Measurements from ENCODE around the gene PSMA8. TPM values are rescaled to one million over a fixed set of nuclear protein-coding genes. Genes with fewer than 3 reads are reported as not detected.
"Not testable (repeated sequence)": the region's sequence is repeated elsewhere in the genome, so short reads cannot be mapped to it uniquely, and the experiment has no call there.

Gene PSMA8
- total and polyA plus RNA-seq, 5 donors, result 0.05 TPM; not detected in 4

DNA sequence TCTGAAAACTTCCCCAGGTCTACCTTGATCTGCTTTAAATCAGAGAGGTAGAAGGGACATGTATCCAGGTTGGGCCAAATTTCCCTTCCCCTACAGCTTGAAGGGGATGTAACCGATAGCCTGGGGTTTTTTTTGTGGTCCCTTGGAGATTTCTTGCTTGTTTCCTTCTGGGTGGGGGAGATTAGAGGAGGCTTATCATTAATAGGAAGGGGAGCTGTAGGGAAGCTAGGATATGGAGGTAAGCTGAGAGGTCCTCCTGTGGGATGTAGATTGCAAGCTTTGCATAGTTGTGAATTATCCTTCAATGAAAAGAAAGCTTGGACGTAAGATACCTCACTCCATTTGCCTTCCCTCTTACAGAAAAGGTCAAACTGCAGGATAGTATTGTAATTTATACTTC, 103.7 kb downstream of the PSMA8 start:
- H3K9me3 ChIP-seq (ENCODE audit: control insufficient read depth, low read length); intact Hi-C loops (cut with DNase I); H3K27ac ChIP-seq (ENCODE audit: low read length); DNase-seq; H3K4me1 ChIP-seq (ENCODE audit: control insufficient read depth, insufficient read depth, low read length); H3K4me3 ChIP-seq (ENCODE audit: low read length); ATAC-seq; H3K27me3 ChIP-seq (ENCODE audit: control insufficient read depth, insufficient read depth): not testable (repeated sequence)
- 83% methylated on average over 2 of the region's 2 CpGs for WGBS

DNA sequence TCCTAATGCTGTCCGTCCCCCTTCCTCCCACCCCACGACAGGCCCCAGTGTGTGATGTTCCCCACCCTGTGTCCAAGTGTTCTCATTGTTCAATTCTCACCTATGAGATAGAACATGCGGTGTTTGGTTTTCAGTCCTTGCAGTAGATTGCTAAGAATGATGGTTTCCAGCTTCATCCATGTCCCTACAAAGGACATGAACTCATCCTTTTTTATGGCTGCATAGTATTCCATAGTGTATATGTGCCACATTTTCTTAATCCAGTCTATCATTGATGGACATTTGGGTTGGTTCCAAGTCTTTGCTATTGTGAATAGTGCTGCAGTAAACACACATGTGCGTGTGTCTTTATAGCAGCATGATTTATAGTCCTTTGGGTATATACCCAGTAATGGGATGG, 105.0 kb downstream of the PSMA8 start:
- H3K4me3 ChIP-seq (ENCODE audit: low read length); DNase-seq; ATAC-seq; H3K27me3 ChIP-seq (ENCODE audit: control insufficient read depth, insufficient read depth); H3K4me1 ChIP-seq (ENCODE audit: control insufficient read depth, insufficient read depth, low read length); intact Hi-C loops (cut with DNase I); H3K9me3 ChIP-seq (ENCODE audit: control insufficient read depth, low read length); H3K27ac ChIP-seq (ENCODE audit: low read length): not testable (repeated sequence)
- WGBS, result 91% methylated on average over 4 of the region's 4 CpGs

DNA sequence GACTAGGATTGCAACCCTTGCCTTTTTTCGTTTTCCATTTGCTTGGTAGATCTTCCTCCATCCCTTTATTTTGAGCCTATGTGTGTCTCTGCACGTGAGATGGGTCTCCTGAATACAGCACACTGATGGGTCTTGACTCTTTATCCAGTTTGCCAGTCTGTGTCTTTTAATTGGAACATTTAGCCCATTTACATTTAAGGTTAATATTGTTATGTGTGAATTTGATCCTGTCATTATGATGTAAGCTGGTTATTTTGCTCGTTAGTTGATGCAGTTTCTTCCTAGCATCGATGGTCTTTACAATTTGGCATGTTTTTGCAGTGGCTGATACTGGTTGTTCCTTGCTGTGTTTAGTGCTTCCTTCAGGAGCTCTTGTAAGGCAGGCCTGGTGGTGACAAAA, 108.7 kb downstream of the PSMA8 start:
- intact Hi-C loops (cut with DNase I); H3K27me3 ChIP-seq (ENCODE audit: control insufficient read depth, insufficient read depth); H3K27ac ChIP-seq (ENCODE audit: low read length); H3K4me3 ChIP-seq (ENCODE audit: low read length); DNase-seq; ATAC-seq; H3K4me1 ChIP-seq (ENCODE audit: control insufficient read depth, insufficient read depth, low read length); H3K9me3 ChIP-seq (ENCODE audit: control insufficient read depth, low read length): not testable (repeated sequence)
- 85% methylated on average over 3 of the region's 4 CpGs for WGBS

Other genes starting within 250 kb of the PSMA8 start
- gene SS18, start 43.3 kb upstream of the PSMA8 start, total RNA-seq, result 10 to 100 TPM; 36.7 to 41.9 (median 40.0) TPM
- 24.6 TPM for gene SS18, start 43.3 kb upstream of the PSMA8 start, polyA plus RNA-seq
- gene TAF4B, start 92.6 kb downstream of the PSMA8 start, total RNA-seq, result 1 to 10 TPM; 1.8 to 2.1 (median 1.8) TPM
- gene TAF4B, start 92.6 kb downstream of the PSMA8 start, polyA plus RNA-seq, result 0.81 TPM

All from right cardiac atrium (tissue), 5 donors.